Neural crest cell (in vitro differentiated cells): Measurements from ENCODE around the gene LMAN2L. TPM values are rescaled to one million over a fixed set of nuclear protein-coding genes. Genes with fewer than 3 reads are reported as not detected.

ENCODE experiments used
- DNase-seq: peaks from one replicate; pipeline ENCODE4 v3.0.0; 2021; ENCODE audit warnings: low read depth, mixed read lengths, low spot score
- H3K27ac Mint-ChIP-seq: one replicate; pipeline ENCODE4 v1.8.0; 2021; ENCODE audit warnings: mild to moderate bottlenecking, mixed read lengths; ENCODE audit not compliant: unreplicated experiment
- H3K27me3 Mint-ChIP-seq: 2 replicates; pipeline ENCODE4 v1.8.0; 2021; ENCODE audit warnings: low read depth, mild to moderate bottlenecking, mixed read lengths
- H3K36me3 Mint-ChIP-seq: 2 replicates; pipeline ENCODE4 v1.8.0; 2021; ENCODE audit warnings: low read depth, mild to moderate bottlenecking, mixed read lengths
- H3K4me1 Mint-ChIP-seq: 2 replicates; pipeline ENCODE4 v1.8.0; 2021; ENCODE audit warnings: mixed read lengths
- H3K4me3 Mint-ChIP-seq: one replicate; pipeline ENCODE4 v1.8.0; 2021; ENCODE audit warnings: mild to moderate bottlenecking, mixed read lengths
- H3K9me3 Mint-ChIP-seq: 2 replicates; pipeline ENCODE4 v1.8.0; 2021; ENCODE audit warnings: mixed read lengths
- total RNA-seq: library from RNA; stranded (reverse); gene quantifications from 2 replicates; pipeline ENCODE4 v1.2.1, GENCODE V29; 2021
- TF ChIP-seq, protein P1 (sequence below): fragments of 200-600 bp; sonication (generic); conservative IDR thresholded peaks from 2 replicates; pipeline ENCODE4 v1.5.0; 2021; ENCODE audit warnings: antibody characterized with exemption, mild to moderate bottlenecking

The LMAN2L gene
- total RNA-seq, 1 donor from 2014 or later: 25.8 TPM

DNA sequence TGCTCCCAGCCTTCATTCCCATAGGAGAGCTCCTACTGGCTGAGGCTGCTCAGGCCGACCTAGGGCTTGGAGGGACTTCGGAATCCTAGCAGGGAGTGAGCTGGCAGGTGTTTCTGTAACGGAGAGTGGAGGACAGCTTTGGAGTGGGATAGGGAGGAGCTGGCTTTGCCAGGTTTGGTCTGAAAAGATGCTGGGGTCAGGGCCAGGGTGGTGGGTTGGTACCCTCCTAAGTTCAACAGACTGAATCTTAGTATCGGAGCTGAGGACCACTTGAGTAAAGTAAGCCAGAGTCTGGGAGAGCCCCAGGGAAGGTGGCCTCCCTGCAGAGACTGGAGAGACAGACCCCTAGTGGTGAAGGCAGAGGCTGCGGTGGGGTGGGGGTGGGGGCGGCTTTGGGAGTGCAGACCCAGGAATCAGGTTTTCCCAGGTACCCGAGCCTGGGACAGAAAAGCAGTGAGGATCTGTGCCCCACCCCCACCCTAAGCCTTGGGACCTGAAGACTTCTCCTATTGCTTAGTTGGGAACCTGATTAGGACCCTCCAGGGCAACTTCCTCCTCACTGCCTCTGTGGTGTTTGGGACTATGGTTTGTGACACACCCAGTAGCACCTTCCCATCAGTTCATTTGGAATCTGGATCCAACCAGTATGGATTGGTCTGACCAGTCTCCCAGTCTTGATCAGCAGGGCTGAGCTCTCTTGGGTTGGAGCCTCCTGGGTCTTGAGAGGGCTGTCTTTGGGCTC lies 23.8 kb upstream of the LMAN2L start:
- Mint-ChIP-seq H3K36me3 (no peaks in the 10 kb centered on the region), H3K9me3 (no peaks in the 10 kb centered on the region), H3K4me3 (peak overlapping the region; percentile 80), H3K27me3 (no peaks in the 10 kb centered on the region), H3K4me1 (peaks cover 50% of the 10 kb centered on the region), H3K27ac (no peak overlapping the region)
- TF ChIP-seq, protein P1, sequence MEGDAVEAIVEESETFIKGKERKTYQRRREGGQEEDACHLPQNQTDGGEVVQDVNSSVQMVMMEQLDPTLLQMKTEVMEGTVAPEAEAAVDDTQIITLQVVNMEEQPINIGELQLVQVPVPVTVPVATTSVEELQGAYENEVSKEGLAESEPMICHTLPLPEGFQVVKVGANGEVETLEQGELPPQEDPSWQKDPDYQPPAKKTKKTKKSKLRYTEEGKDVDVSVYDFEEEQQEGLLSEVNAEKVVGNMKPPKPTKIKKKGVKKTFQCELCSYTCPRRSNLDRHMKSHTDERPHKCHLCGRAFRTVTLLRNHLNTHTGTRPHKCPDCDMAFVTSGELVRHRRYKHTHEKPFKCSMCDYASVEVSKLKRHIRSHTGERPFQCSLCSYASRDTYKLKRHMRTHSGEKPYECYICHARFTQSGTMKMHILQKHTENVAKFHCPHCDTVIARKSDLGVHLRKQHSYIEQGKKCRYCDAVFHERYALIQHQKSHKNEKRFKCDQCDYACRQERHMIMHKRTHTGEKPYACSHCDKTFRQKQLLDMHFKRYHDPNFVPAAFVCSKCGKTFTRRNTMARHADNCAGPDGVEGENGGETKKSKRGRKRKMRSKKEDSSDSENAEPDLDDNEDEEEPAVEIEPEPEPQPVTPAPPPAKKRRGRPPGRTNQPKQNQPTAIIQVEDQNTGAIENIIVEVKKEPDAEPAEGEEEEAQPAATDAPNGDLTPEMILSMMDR: peak; percentile 63
- DNase-seq: no peak

- peaks cover 50% of the 10 kb centered on the region for H3K4me1 Mint-ChIP-seq
- H3K27ac Mint-ChIP-seq: no peak overlapping the region
Measured at GRCh38 chr2:96762529-96763311, 22.9 kb upstream of the LMAN2L start.

DNA sequence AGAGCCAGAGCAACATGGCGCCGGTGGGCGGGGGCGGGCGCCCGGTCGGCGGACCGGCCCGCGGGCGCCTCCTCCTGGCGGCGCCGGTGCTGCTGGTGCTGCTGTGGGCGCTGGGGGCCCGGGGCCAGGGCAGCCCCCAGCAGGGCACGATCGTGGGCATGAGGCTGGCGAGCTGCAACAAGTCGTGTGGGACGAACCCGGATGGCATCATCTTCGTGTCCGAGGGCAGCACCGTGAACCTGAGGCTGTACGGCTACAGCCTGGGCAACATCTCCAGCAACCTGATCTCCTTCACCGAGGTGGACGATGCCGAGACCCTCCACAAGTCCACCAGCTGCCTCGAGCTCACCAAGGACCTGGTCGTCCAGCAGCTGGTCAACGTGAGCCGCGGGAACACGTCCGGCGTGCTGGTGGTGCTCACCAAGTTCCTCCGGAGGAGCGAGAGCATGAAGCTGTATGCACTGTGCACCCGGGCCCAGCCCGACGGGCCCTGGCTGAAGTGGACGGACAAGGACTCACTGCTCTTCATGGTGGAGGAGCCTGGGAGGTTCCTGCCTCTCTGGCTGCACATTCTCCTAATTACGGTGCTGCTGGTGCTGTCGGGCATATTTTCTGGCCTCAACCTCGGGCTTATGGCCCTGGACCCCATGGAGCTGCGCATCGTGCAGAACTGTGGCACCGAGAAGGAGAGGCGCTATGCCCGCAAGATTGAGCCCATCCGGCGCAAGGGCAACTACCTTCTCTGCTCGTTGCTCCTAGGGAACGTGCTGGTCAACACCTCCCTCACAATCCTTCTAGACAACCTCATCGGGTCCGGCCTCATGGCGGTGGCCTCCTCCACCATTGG lies 21.3 kb upstream of the LMAN2L start:
- H3K9me3 Mint-ChIP-seq: no peaks in the 10 kb centered on the region
- TF ChIP-seq, protein P1: peak; percentile 65
- H3K27ac Mint-ChIP-seq: no peak overlapping the region
- no peaks in the 10 kb centered on the region for H3K27me3 Mint-ChIP-seq
- DNase-seq: no peak
- peaks cover 44% of the 10 kb centered on the region for H3K4me1 Mint-ChIP-seq
- peak overlapping the region; percentile 74 for H3K4me3 Mint-ChIP-seq
- H3K36me3 Mint-ChIP-seq: no peaks in the 10 kb centered on the region

More at GRCh38 chr2:96762529-96763311, 22.9 kb upstream of the LMAN2L start:
- TF ChIP-seq, protein P1: no peak
- no peaks in the 10 kb centered on the region for H3K36me3 Mint-ChIP-seq
- no peaks in the 10 kb centered on the region for H3K27me3 Mint-ChIP-seq
- peak overlapping the region; percentile 74 for H3K4me3 Mint-ChIP-seq
- H3K9me3 Mint-ChIP-seq: no peaks in the 10 kb centered on the region
- no peak for DNase-seq

DNA sequence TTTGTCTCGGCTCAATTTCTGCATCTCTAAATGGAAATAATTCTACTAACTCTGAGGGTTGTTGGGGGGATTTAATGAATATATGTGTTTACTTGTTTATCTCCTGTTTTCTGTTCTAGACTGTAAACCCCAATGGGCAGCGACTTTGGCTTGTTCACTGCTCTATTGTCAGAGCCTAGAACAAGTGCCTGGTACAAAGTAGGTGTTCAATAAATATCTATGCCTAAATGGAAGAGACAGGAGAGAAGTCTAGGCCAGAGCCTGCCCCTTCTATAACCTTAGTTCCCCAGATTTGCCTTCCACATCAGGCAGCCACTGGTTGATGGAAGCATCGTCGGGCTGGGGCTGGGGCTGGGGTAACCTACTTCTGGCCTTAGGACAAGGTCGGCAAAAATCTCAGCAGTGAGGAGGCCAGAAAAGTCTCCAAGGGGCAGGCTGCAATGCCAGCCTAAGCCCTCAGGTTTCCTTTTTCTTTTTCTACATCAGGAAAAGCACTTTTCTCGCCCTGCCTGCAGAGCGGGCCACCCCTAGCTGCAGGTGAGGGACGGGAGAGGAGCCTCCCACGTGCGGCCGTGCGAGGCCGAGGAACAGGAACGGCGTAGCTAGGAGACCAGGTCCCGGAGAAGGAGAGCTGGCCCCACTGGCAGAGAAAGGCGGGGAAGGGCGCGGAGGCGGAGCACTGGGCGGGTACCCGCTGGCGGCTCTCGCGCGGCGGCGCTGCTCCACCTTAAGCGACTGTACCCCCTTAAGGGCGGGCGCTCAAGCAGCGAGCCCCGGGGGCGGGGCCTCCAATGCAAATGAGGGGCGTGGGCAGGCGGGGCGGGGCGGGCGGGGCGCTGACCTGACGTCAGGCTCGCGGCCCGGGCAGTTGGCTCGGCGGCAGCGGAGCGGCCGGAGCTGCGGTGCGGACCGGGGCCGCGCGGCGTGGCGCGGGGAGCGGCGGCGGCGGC lies 20.4 kb upstream of the LMAN2L start, which contains the start of gene CNNM4:
Gene CNNM4 (plus strand): TSS at position 867 of the 950 bp plus-strand sequence. CDS start 98 bp downstream, outside the sequence.
- H3K36me3 Mint-ChIP-seq: no peaks in the 10 kb centered on the region
- peak; percentile 87 for DNase-seq
- peaks cover 44% of the 10 kb centered on the region for H3K4me1 Mint-ChIP-seq
- peak within 1 kb of the TSS; percentile 87 for H3K4me3 Mint-ChIP-seq
- H3K27ac Mint-ChIP-seq: peak within 1 kb of the TSS; percentile 19
- no peaks in the 10 kb centered on the region for H3K9me3 Mint-ChIP-seq
- TF ChIP-seq, protein P1: no peak
- no peaks in the 10 kb centered on the region for H3K27me3 Mint-ChIP-seq
